ENCODE results near the gene GALNT13. TPM values are rescaled to one million over a fixed set of nuclear protein-coding genes. Genes with fewer than 3 reads are reported as not detected.

GALNT13 gene
- total RNA-seq, 2 donors from 2014 or later: 0.33 to 5.7 TPM

DNA sequence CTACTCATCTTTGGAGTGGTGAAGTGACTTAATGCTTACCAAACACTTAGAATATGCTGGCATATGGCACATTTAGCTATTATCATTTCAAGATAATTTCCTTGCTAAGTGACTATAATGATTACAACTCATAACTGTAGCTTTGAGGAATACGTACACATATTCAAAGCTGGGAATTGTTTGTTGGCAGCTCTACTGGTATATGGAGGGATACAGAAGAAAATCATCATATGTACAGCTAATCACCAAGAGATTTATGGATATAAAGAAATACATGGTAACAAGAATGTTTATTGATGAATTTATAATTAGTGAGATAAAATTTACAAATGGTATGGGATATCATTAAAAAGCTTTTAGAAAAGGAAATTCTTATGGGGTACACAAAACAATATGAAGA lies 207.2 kb downstream of the GALNT13 start:
- intact Hi-C loops (cut with DNase I): no loop called here
- H3K27me3 ChIP-seq: no peaks in the 10 kb centered on the region
- no peaks in the 10 kb centered on the region for H3K9me3 ChIP-seq
- no peaks in the 10 kb centered on the region for H3K36me3 ChIP-seq (replicated peaks in 1 of 2; ENCODE audit: insufficient read depth in 1 of 2, low read depth in 2 of 2)
- no peaks in the 10 kb centered on the region for H3K4me1 ChIP-seq
- WGBS, 2 donors: 30 to 40% methylated on average over 1 of the region's 1 CpG
- H3K27ac ChIP-seq: no peak overlapping the region
- DNase-seq: no peak
- TF ChIP-seq POLR2A (IDR thresholded peaks at IDR 0.05): no peak
- TF ChIP-seq CTCF (IDR thresholded peaks at IDR 0.05): no peak
- H3K4me3 ChIP-seq: no peak overlapping the region
- no peak for ATAC-seq

DNA sequence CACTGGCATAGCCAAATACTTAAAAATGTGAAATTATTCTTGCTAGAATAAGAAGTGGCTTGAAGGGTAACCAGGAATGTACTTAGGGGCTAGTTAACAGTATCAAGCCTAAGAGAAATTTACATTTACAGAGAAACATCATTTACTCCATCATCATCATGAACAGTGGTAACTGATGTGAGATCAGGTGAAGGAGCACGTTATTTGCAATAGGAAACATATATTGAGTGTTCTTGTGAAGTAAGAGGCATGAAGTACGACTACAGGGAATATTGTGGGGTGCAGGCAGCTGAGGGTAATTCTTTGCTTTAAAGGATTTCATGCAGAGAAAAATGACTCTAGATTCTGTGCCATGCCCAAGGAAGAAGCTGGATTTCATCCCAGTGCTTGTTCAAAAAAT lies 220.8 kb downstream of the GALNT13 start:
- H3K27ac ChIP-seq: no peak overlapping the region
- DNase-seq (no peak), ATAC-seq (no peak)
- no peak overlapping the region for H3K4me3 ChIP-seq
- H3K27me3 ChIP-seq: no peaks in the 10 kb centered on the region
- TF ChIP-seq POLR2A (IDR thresholded peaks at IDR 0.05) (no peak), CTCF (IDR thresholded peaks at IDR 0.05) (no peak)
- no peaks in the 10 kb centered on the region for H3K9me3 ChIP-seq
- H3K4me1 ChIP-seq: no peaks in the 10 kb centered on the region
- no peaks in the 10 kb centered on the region for H3K36me3 ChIP-seq (replicated peaks in 1 of 2; ENCODE audit: insufficient read depth in 1 of 2, low read depth in 2 of 2)
- 37 to 43% methylated on average over 2 of the region's 2 CpGs for WGBS, 2 donors
- intact Hi-C loops (cut with DNase I): no loop called here

DNA sequence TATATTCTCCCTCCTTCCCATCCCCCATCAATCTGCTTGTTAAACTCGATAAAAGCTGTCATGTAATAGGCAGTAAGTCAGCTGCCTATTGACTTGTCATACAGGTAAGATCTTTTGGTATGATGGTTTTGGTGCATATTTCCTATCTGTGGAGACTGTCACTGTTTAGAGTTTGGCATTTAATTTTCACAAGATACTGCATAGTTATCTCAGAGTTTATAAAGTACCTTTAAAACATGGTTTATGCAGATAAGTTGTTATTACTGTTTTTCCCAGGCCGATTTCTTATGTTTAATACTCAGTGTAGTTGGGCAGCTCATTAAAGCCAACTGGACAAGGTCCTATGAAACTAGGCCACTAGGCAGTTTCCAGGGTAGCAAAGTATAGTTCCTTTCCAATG lies 222.1 kb downstream of the GALNT13 start:
- ATAC-seq (no peak), DNase-seq (no peak)
- no peak overlapping the region for H3K4me3 ChIP-seq
- WGBS, 2 donors: 45 to 53% methylated on average over 2 of the region's 2 CpGs
- H3K27me3 ChIP-seq: no peaks in the 10 kb centered on the region
- intact Hi-C loops (cut with DNase I): no loop called here
- H3K4me1 ChIP-seq: no peaks in the 10 kb centered on the region
- H3K36me3 ChIP-seq (replicated peaks in 1 of 2; ENCODE audit: insufficient read depth in 1 of 2, low read depth in 2 of 2): no peaks in the 10 kb centered on the region
- no peak overlapping the region for H3K27ac ChIP-seq
- H3K9me3 ChIP-seq: no peaks in the 10 kb centered on the region
- TF ChIP-seq POLR2A (IDR thresholded peaks at IDR 0.05): no peak
- TF ChIP-seq CTCF (IDR thresholded peaks at IDR 0.05): no peak

GRCh38 chr2:154097833-154098398 lies 226.2 kb downstream of the GALNT13 start:
- ATAC-seq (no peak), DNase-seq (no peak)
- Histone ChIP-seq H3K36me3 (replicated peaks in 1 of 2; ENCODE audit: insufficient read depth in 1 of 2, low read depth in 2 of 2) (no peaks in the 10 kb centered on the region), H3K9me3 (no peaks in the 10 kb centered on the region), H3K27me3 (no peaks in the 10 kb centered on the region), H3K4me1 (no peaks in the 10 kb centered on the region), H3K27ac (no peak overlapping the region), H3K4me3 (no peak overlapping the region)
- intact Hi-C loops (cut with DNase I): no loop called here
- TF ChIP-seq CTCF (IDR thresholded peaks at IDR 0.05) (no peak), POLR2A (IDR thresholded peaks at IDR 0.05) (no peak)
- 63 to 65% methylated on average over 4 of the region's 4 CpGs for WGBS, 2 donors

- 49 to 63% methylated on average over 2 of the region's 2 CpGs for whole genome bisulfite sequencing, 2 donors
- TF ChIP-seq POLR2A (IDR thresholded peaks at IDR 0.05) (no peak), CTCF (IDR thresholded peaks at IDR 0.05) (no peak)
- Histone ChIP-seq H3K4me1 (no peaks in the 10 kb centered on the region), H3K27ac (no peak overlapping the region), H3K27me3 (no peaks in the 10 kb centered on the region), H3K36me3 (replicated peaks in 1 of 2; ENCODE audit: insufficient read depth in 1 of 2, low read depth in 2 of 2) (no peaks in the 10 kb centered on the region), H3K4me3 (no peak overlapping the region), H3K9me3 (no peaks in the 10 kb centered on the region)
- DNase-seq: no peak
- intact Hi-C loops (cut with DNase I): no loop called here
- no peak for ATAC-seq
Observed at GRCh38 chr2:154120706-154121105, 249.0 kb downstream of the GALNT13 start.
